GM21786 (cell line): ENCODE data around the gene TMEM233.

Source experiments
- ATAC-seq: cut with Tn5 transposase; IDR thresholded peaks from one replicate; pipeline ENCODE4 v1.9.1; 2021; ENCODE audit not compliant: unreplicated experiment

TMEM233 gene

DNA sequence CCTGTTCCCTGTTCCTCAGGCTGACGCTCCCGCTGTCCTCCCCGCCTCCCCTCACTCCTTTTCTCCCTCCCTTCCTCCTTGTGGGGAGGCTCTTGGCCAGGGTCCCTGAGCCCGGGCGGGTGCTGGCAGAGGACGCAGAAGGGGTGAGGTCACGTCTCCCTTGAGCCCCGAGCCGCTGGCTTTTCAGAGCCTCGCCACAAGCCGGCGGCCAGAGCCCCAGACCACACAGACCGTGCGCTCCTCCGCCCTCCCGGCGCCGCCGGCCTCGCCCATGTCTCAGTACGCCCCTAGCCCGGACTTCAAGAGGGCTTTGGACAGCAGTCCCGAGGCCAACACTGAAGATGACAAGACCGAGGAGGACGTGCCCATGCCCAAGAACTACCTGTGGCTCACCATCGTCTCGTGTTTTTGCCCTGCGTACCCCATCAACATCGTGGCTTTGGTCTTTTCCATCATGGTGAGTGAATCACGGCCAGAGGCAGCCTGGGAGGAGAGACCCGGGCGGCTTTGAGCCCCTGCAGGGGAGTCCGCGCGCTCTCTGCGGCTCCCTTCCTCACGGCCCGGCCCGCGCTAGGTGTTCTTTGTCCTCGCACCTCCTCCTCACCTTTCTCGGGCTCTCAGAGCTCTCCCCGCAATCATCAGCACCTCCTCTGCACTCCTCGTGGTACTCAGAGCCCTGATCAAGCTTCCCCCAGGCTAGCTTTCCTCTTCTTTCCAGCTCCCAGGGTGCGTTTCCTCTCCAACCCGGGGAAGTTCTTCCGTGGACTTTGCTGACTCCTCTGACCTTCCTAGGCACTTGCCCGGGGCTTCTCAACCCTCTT is at the start of gene TMEM233:
TSS of gene TMEM233 (plus strand) at position 197 of the 821 bp plus-strand sequence. CDS start at position 272, 75 bp downstream.
- ATAC-seq: no peak

DNA sequence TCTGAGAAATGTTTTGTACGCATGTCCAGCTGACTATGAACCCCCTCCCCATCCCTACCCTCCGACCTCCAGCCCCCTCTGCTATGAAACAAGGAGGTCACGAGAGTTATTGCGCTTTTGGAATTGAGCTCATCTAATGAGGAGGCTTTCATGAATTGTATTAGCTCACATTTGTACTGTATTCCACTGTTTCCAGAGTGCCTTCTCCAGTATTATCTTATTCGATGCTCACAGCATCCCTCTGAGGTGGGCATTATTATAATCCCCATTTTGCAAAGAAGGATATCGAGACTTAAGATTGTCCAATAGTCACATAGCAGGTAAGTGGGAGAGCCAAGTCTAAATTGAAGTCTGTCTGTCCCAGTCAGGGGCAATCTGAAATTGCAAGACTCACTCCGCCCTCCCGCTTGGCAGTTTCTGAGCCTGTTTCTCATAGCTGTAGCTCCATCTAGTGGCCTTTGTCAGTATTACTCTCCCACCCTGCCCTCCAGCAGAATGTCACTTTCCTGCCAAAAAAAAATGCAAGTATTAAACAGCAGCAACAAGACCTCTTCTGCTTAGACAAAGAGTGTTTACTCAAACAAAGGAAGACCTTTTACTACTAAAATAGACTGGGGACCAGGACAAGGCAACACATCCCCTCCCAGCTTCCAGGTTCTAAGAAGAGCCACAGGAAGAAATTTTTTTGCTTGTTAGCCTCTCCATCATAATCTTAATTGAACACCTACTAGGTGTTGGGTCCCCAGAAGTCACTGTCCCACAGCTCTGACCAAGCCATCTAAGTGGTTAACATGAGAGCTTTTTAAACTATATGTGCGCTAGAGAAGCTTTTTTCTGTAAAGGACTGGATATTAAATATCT is 48.6 kb upstream of the TMEM233 start:
- ATAC-seq: no peak

DNA sequence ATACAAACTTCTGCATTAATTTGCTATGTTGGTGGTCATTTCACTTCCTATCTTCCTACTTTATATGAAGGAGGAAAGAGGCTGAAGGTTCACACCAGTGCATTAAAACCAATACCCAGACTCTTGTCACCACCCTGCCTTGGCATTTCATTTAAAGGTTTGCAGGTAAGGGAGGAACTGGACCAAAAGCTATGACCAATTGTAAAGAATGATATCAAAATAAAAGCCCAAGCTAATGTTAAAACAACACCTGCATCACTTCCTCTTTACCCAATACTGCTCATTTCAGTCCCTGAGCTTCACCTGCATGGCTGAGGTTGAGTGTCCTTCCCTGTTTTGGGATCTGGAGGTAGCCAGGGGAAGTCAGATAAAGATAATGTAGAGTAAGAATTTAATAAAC is 47.2 kb upstream of the TMEM233 start:
- no peak for ATAC-seq

DNA sequence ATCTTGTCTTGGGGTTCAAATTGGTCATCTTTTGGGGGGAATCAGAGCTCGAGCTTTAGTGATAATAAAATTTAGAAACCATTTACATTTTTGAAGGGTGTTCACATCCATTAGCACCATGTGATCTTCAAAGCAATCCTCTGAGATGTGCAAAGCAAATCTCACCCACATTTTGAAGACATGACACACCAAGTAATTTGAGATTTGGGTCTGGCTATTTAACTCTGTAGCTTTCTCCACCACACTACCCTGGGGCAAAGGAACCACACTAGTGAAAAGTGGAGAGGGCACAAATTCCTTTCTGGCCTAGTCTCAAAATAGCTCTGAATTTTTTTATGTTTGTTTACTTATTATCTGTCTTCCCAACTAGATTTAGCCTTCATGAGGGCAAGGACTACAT is 46.6 kb upstream of the TMEM233 start:
- no peak for ATAC-seq

DNA sequence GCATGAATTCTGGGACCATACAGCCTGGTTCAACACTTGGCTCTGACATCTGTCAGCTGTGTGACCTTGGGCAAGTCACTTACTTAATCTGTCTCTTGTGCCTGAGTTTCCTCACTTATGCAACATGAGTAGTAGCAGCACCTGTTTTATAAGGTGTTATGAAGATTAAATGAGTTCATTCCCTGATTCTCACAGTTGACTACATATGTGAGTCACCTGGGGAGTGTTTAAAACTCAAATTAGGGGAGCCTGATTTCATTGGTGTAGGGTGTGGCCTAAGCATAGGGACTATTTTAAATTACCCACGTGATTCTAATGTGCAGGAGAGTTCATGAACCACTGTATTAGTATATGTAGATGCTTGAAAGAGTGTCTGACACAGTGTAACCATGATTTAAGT is 36.7 kb upstream of the TMEM233 start:
- no peak for ATAC-seq

DNA sequence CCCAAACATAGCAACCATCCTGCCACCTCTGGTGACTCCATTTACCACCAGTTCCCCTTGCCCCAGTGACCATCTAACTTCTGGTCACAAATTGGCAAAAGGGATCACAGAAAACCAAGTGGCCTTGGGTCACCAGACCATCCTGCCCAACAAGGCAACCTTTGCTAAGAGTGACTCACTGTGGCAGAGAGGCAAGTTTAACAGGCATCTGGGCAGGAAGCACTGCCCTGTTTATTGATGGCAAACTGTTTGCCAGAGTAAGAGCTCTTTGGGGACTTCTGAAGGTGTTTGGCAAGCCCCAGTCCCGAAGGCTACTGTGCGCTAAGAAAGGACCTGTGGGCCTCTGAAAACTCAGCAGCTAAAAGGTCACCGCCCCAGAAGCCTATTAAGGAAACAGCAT is 28.2 kb upstream of the TMEM233 start:
- ATAC-seq: no peak

DNA sequence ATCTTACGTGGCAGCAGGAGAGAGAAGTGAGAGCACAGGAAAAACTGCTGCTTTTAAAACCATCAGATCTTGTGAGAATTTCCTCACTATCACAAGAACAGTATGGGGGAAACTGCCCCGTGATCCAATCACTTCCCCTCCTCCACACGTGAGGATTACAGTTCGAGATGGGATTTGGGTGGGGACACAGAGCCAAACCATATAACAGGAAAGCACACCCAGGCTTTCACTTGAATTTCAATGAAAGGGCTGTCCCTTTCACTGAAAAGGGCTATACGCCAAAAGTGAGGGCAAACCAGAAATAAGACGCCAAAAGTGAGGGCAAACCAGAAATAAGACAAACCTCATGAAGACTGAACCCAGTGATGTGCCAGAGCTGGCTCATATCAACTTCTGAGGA is 22.8 kb upstream of the TMEM233 start:
- no peak for ATAC-seq

DNA sequence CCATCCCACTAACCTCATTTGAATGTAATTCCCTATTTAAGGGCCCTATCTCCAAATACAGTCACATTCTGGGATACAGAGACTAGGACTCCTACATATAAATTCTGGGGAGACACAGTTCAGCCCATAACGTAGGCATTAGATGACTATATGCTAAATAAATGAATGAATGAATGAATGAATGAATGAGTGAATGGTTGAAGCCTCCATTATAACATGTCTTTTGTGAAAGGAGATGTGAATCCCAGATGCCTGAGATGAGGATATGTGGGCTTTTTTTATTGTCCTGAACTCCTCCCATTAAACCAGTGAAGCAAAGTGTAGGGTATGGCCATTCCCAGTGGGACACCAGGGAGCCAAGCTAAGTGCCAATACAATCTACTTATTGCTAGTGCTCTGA is 20.5 kb upstream of the TMEM233 start:
- no peak for ATAC-seq

DNA sequence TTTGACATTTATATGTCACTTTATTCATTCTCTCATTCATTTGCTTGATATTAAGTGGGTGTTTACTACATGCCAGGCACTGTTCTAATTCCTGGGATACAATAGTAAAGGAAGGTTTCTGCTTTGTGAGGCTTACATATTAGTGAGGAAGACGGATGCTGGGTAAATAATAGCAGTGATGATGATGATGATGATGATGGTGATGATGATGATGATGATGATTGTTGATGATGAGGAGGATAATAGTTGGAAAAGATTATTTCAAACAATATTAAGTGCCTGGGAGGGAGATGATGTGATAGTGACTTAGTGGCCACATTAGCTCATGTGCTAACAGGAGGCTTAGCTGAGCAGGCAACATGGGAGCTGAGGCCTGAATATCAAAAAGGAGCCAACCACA is 19.3 kb upstream of the TMEM233 start:
- no peak for ATAC-seq

DNA sequence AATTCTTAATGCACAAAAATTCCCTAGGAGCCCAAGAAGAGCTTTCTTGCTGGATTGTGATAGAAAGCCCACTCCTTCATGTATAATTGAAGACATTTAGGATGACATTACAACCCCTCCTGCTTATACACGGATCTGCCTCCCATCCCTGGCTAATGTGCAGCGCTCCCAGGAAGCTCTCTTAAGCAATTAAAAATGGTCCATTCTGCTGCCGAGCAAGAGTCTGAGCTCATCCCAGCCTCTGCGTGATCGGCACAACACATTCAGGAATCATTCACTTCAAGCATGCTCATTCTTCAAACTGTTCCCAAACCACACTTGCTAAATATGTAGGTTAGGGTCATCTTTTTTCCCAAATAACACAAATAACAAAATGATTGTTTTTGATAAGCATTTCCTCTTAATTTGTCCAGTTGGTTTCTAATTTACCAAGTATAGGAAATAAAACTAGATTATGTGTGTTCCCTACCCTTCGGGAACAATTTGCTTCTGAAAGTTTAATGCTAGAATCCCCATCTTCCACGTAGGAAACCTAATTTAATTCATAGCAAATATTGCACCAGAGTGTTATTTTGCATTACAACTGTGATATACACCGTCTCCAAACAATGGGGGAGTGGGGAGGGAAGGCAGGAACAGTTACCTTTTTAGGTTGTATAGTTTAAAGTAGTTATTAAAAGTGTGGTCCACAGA is 17.3 kb upstream of the TMEM233 start:
- ATAC-seq: no peak

DNA sequence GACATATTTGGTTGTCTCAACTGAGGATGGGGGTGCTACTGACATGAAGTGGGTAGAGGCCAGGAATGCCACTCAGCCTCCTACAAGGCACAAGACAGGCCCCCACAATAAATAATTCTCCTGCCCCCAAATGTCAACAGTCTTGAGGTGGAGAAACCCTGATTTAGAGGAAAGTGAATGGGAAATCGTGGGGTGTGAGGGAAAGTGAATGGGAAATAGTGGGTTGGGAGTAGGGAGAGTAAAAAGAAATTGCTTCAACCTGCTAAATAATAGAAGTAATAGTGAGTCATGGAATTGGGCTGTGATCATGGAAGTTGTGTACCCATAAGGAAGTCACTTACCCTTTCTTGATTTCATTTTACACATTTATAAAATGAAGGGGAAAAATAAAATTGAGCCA is 16.7 kb upstream of the TMEM233 start:
- no peak for ATAC-seq

DNA sequence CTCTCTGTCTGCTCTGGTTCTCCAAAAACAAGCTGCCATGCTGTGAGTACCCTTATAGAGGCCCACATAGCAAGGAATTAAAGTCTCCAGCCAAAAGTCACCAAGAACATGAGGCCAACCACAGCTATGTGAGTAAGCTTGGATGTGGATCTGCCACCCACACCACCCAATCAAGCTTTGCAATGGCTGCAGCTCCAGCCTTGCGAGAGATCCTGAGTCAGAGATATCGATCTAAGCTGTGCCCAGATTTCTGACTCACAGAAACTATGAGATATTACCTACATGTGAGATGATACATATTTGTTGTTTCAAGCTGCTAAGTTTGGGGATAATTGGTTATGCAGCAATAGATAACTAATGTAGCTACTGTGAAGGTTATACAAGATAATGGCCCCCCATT is 15.5 kb upstream of the TMEM233 start:
- ATAC-seq: no peak

DNA sequence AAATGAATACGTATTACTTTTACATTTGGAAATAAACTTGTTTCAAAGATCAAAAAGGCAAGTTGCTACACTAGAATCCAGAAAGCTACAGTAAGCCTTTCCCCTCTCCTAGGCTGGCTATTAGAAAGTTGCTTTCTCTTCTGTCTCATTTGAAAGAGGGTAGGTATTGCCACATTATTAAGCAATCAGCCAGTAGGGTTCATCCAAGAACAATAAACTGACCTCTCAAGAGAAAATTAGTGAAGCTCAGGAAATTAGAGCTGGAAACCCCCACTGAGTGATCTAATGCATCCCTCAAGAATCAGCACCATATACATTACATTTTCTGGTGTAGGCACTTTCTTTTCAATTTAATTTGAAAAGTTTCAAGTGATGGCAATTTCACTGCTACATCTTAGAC is 4.5 kb upstream of the TMEM233 start:
- no peak for ATAC-seq

DNA sequence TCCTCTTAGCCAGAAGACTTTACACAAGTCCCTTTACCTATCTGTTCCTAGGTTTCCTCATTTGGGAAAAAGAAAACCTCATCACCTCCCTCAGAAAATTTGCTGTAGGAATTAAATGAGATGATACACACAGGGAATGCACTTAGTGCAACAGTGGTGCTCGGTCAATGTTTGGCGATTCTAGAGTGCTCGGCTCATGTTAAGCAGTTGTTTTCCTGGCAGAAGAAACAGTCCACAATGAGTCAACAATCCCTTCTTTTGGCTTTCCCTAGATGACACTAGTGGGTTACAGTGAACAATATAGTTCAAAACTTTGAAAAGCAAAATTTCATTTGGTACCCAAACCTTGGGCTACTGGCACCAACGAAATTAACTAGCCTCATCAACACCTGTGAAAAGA is 3.9 kb upstream of the TMEM233 start:
- ATAC-seq: no peak

DNA sequence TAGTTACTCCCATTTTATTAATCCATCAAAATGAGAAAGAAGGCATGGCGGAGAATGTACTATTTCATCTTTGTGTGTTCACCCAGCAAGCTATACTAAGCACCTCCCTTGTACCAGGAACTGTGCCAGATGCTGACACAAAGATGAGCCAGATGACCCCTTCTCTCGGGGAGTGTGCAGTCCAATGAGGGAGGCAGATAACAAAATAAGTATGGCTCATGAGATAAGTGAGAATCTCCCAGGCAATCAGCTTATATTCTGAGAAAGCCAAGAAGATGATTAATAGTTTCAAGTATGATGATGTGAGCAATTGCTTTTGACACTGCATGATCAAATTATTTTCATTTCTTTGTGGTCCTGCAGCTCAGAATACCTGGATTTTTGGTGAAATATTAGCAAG is 1.3 kb upstream of the TMEM233 start:
- ATAC-seq: no peak

DNA sequence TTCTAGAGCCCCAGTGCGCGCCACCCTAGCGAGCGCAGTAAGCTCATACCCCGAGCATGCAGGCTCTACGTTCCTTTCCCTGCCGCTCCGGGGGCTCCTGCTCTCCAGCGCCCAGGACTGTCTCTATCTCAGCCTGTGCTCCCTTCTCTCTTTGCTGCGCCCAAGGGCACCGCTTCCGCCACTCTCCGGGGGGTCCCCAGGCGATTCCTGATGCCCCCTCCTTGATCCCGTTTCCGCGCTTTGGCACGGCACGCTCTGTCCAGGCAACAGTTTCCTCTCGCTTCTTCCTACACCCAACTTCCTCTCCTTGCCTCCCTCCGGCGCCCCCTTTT is 791 bp downstream of the TMEM233 start:
- no peak for ATAC-seq

DNA sequence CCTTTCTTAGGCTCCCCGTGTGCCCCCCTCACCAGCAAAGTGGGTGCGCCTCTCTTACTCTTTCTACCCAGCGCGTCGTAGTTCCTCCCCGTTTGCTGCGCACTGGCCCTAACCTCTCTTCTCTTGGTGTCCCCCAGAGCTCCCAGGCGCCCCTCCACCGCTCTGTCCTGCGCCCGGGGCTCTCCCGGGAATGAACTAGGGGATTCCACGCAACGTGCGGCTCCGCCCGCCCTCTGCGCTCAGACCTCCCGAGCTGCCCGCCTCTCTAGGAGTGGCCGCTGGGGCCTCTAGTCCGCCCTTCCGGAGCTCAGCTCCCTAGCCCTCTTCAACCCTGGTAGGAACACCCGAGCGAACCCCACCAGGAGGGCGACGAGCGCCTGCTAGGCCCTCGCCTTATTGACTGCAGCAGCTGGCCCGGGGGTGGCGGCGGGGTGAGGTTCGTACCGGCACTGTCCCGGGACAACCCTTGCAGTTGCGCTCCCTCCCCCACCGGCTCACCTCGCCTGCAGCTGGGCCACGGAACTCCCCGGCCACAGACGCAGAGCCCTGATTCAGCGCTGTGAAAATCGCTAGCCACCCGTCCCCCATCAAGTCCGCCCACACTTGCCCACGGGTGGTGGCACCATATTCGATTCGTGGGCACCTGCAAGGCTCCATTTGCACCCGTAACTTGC is 1.3 kb downstream of the TMEM233 start:
- no peak for ATAC-seq

DNA sequence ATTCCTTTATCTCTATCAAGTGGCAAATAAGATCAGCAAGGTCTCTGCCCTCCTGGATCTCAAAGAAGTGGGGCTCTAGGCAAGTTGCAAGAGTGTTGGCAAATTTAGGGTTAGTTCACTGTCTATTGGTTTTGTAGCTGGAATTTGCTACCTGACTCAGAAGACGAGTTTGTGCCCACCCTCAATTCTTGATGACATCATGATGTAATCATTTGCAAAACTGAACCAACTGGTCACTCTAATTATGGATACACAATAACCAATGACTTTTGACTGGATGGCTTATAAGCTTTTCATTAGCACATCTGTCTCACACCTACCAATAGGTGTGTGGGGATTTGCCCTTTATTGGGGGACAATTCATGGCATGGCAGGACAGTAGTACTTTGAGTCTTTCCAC is 4.6 kb downstream of the TMEM233 start:
- ATAC-seq: no peak

DNA sequence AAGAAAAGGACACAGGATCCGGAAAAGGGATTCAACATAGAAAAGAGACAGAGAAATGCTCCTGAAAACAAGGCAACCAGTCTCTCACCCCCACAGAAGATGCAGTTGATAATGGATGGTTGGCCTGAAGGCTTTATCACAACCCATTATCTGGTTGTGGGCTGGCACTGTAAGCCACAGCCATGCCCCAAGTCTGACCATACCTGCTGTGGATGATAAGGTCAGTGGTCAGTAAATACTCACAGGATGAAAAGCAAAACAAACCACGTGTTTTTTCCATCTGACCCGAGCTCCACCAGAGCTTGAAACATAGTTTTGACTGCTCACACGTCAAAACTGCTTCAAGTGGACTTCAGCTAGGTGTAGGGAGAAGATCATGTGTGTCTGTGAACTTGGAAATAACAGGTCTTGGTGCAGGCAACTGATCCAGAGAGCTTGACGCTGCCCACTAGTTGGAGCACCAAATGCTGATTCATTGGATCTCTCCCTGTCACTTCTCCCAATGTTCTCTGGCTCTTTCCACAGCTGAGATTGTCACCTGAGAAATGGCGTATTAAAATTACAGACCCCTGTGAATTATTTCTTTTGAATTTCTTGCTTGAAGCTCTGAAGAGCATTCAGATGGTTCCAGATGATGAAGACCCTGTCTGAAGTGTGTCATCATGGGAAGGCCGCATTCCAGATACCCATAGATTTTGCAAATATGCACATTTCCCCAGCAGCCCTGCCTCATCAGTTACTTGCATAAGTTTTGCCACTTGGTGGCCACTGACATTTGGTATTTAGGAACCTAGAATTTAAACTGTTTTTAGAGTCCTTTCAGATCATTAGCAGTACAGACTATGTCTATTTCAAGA is 8.5 kb downstream of the TMEM233 start:
- ATAC-seq: no peak

DNA sequence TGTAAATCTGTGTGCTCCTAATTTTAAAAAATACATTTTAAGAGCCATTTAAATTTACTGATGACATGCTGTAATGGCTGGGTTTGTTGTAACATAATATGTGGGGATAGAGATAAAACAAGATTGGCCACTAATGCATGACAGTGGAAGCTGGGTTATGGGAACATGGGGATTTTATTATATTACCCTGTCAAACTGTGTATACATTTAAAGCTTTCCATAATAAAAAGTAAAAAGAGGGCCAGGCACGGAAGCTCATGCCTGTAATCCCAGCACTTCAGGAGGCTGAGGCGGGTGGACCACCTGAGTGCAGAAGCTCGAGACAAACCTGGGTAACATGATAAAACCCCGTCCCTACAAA is 9.1 kb downstream of the TMEM233 start:
- ATAC-seq: no peak
